HepG2 (cell line): Measurements from ENCODE around the gene HAUS5. TPM values are rescaled to one million over a fixed set of nuclear protein-coding genes. Genes with fewer than 3 reads are reported as not detected.

ENCODE experiments used
- ARID2 ChIP-seq: sonication (generic); formaldehyde crosslinking; IDR thresholded peaks from 2 replicates; pipeline ENCODE4 v1.8.1; 2022; ENCODE audit warnings: mild to moderate bottlenecking, missing genetic modification reagents, borderline replicate concordance
- BCL6 ChIP-seq: IDR thresholded peaks from 2 replicates; pipeline ENCODE4 v1.6.1; 2016; ENCODE audit warnings: missing genetic modification reagents, missing compliant biosample characterization
- ISX ChIP-seq: sonication (generic); formaldehyde crosslinking; conservative IDR thresholded peaks from 2 replicates; pipeline ENCODE4 v1.5.0; 2020; ENCODE audit warnings: missing genetic modification reagents
- KAT8 ChIP-seq: IDR thresholded peaks from 2 replicates; pipeline ENCODE4 v1.6.1; 2016; ENCODE audit warnings: missing genetic modification reagents, missing compliant biosample characterization
- LCORL ChIP-seq, 2 experiments: fragments of 450-650 bp in 1 of 2; sonication (generic) in 1 of 2; formaldehyde crosslinking in 1 of 2; IDR thresholded peaks; 2 replicates each; pipeline versions ENCODE4 v1.5.0 to v1.6.1; 2017 to 2020; ENCODE audit warnings: antibody characterized with exemption in 1 of 2, missing genetic modification reagents in 1 of 2
- RFXAP ChIP-seq: sonication (generic); formaldehyde crosslinking; IDR thresholded peaks from 2 replicates; pipeline ENCODE4 v1.4.0; 2020; ENCODE audit warnings: missing genetic modification reagents, borderline replicate concordance
- SAP130 ChIP-seq: IDR thresholded peaks from 2 replicates; pipeline ENCODE4 v1.6.1; 2016; ENCODE audit warnings: low read depth
- SRSF1 ChIP-seq: fragments of 200-400 bp; formaldehyde crosslinking; optimal IDR thresholded peaks from 2 replicates; pipeline ENCODE3; 2017; ENCODE audit warnings: mild to moderate bottlenecking, low read depth, low read length, moderate library complexity
- TCF7L2 ChIP-seq: IDR thresholded peaks from 2 replicates; pipeline ENCODE4 v1.6.1; 2011; ENCODE audit warnings: mild to moderate bottlenecking, low read depth, low read length, moderate library complexity
- ZFP91 ChIP-seq: sonication (generic); formaldehyde crosslinking; IDR thresholded peaks from 2 replicates; pipeline ENCODE4 v1.9.0; 2022; ENCODE audit warnings: missing genetic modification reagents, mild to moderate bottlenecking, borderline replicate concordance
- ZNF234 ChIP-seq: sonication (generic); formaldehyde crosslinking; conservative IDR thresholded peaks from 2 replicates; pipeline ENCODE4 v1.5.1; 2020; ENCODE audit warnings: mild to moderate bottlenecking, missing genetic modification reagents
- ZNF350 ChIP-seq: sonication (generic); formaldehyde crosslinking; IDR thresholded peaks from 2 replicates; pipeline ENCODE4 v1.4.0; 2020; ENCODE audit warnings: mild to moderate bottlenecking, low read depth, missing genetic modification reagents, borderline replicate concordance
- ZNF510 ChIP-seq: sonication (generic); formaldehyde crosslinking; IDR thresholded peaks from 2 replicates; pipeline ENCODE4 v1.4.0; 2020; ENCODE audit warnings: low read depth, mild to moderate bottlenecking, missing genetic modification reagents
- ZNF547 ChIP-seq: sonication (generic); formaldehyde crosslinking; IDR thresholded peaks from 2 replicates; pipeline ENCODE4 v1.5.1; 2020; ENCODE audit warnings: mild to moderate bottlenecking, missing genetic modification reagents
- polyA plus RNA-seq, 8 experiments: library from polyadenylated mRNA; depleted of rRNA in 3 of 8; stranded (reverse) in 7 of 8; unstranded in 1 of 8; fragments of >200 nt; fragmentation: Illumina TruSeq in 4 of 8; extraction: Trizol in 4 of 8; gene quantifications; 2 replicates each; pipeline versions ENCODE4 v1.2.1 to v1.2.3, GENCODE V29; 2011 to 2016; ENCODE audit warnings: low read depth in 4 of 8, missing spikeins in 1 of 8, mixed read lengths in 1 of 8; ENCODE audit not compliant: insufficient read depth in 1 of 8
- total RNA-seq, 5 experiments: library from RNA; depleted of rRNA; stranded (reverse); fragments of >200 nt; fragmentation: Illumina TruSeq; extraction: Trizol; gene quantifications; 2 replicates each; pipeline ENCODE4 v1.2.3, GENCODE V29; 2016; ENCODE audit warnings: low read depth in 1 of 5
- TF ChIP-seq, protein P1 (sequence below): IDR thresholded peaks from 2 replicates; pipeline ENCODE4 v1.6.1; 2016
- TF ChIP-seq, protein P2 (sequence below): sonication (generic); formaldehyde crosslinking; IDR thresholded peaks from 2 replicates; pipeline ENCODE4 v1.4.0; 2020; ENCODE audit warnings: mild to moderate bottlenecking, low read depth, missing genetic modification reagents
- TF ChIP-seq, protein P3 (sequence below): IDR thresholded peaks from 2 replicates; pipeline ENCODE4 v1.6.1; 2012; ENCODE audit warnings: inconsistent platforms
- TF ChIP-seq, protein P4 (sequence below): sonication (generic); formaldehyde crosslinking; IDR thresholded peaks from 2 replicates; pipeline ENCODE4 v1.4.0; 2020; ENCODE audit warnings: missing genetic modification reagents, borderline replicate concordance
- TF ChIP-seq, protein P5 (sequence below): sonication (generic); formaldehyde crosslinking; IDR thresholded peaks from 2 replicates; pipeline ENCODE4 v1.4.0; 2020; ENCODE audit warnings: missing genetic modification reagents; ENCODE audit errors: not compliant biosample characterization
- TF ChIP-seq, protein P6 (sequence below): sonication (generic); formaldehyde crosslinking; IDR thresholded peaks from 2 replicates; pipeline ENCODE4 v1.9.0; 2021; ENCODE audit warnings: missing genetic modification reagents, borderline replicate concordance

HAUS5 gene
- total and polyA plus RNA-seq, 2 of the 13 experiments (the other 11 are each of a cell fraction or from before 2014, with no cell fraction given), result 10.3 to 17.7 TPM

GRCh38 chr19:35569281-35569781, 43.2 kb upstream of the HAUS5 start (continued):
- TF ChIP-seq ZNF350 (CRISPR knock-in tag) (peak; percentile 36; the same call in 1 of the 2 replicates), SAP130 (CRISPR knock-in tag) (peak; percentile 53), RFXAP (CRISPR knock-in tag) (peak; percentile 47; the same call in 1 of the 2 replicates), KAT8 (CRISPR knock-in tag) (peak; percentile 50; the same call in 1 of the 2 replicates), ARID2 (CRISPR knock-in tag) (no peak), SRSF1 (no peak), TCF7L2 (peak; percentile 28; the same call in 1 of the 2 replicates), LCORL (IDR thresholded peaks at IDR 0.05) (no peak), LCORL (CRISPR knock-in tag; IDR thresholded peaks at IDR 0.05) (peak; percentile 66), ISX (CRISPR knock-in tag) (no peak), ZNF510 (CRISPR knock-in tag) (no peak), ZFP91 (CRISPR knock-in tag) (peak; percentile 73), ZNF547 (CRISPR knock-in tag) (peak; percentile 52; the same call in 1 of the 2 replicates), ZNF234 (CRISPR knock-in tag) (no peak), BCL6 (CRISPR knock-in tag) (peak; percentile 86)
- TF ChIP-seq, protein P1, sequence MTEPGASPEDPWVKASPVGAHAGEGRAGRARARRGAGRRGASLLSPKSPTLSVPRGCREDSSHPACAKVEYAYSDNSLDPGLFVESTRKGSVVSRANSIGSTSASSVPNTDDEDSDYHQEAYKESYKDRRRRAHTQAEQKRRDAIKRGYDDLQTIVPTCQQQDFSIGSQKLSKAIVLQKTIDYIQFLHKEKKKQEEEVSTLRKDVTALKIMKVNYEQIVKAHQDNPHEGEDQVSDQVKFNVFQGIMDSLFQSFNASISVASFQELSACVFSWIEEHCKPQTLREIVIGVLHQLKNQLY (CRISPR knock-in tag), result peak; percentile 58; the same call in 1 of the 2 replicates
- TF ChIP-seq, protein P2, sequence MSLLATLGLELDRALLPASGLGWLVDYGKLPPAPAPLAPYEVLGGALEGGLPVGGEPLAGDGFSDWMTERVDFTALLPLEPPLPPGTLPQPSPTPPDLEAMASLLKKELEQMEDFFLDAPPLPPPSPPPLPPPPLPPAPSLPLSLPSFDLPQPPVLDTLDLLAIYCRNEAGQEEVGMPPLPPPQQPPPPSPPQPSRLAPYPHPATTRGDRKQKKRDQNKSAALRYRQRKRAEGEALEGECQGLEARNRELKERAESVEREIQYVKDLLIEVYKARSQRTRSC (CRISPR knock-in tag), result no peak
- TF ChIP-seq, protein P3, sequence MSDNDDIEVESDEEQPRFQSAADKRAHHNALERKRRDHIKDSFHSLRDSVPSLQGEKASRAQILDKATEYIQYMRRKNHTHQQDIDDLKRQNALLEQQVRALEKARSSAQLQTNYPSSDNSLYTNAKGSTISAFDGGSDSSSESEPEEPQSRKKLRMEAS, result peak; percentile 41; the same call in 1 of the 2 replicates
- TF ChIP-seq, protein P4, sequence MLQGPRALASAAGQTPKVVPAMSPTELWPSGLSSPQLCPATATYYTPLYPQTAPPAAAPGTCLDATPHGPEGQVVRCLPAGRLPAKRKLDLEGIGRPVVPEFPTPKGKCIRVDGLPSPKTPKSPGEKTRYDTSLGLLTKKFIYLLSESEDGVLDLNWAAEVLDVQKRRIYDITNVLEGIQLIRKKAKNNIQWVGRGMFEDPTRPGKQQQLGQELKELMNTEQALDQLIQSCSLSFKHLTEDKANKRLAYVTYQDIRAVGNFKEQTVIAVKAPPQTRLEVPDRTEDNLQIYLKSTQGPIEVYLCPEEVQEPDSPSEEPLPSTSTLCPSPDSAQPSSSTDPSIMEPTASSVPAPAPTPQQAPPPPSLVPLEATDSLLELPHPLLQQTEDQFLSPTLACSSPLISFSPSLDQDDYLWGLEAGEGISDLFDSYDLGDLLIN (CRISPR knock-in tag), result no peak
- TF ChIP-seq, protein P5, sequence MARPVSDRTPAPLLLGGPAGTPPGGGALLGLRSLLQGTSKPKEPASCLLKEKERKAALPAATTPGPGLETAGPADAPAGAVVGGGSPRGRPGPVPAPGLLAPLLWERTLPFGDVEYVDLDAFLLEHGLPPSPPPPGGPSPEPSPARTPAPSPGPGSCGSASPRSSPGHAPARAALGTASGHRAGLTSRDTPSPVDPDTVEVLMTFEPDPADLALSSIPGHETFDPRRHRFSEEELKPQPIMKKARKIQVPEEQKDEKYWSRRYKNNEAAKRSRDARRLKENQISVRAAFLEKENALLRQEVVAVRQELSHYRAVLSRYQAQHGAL (CRISPR knock-in tag), result no peak
- TF ChIP-seq, protein P6, sequence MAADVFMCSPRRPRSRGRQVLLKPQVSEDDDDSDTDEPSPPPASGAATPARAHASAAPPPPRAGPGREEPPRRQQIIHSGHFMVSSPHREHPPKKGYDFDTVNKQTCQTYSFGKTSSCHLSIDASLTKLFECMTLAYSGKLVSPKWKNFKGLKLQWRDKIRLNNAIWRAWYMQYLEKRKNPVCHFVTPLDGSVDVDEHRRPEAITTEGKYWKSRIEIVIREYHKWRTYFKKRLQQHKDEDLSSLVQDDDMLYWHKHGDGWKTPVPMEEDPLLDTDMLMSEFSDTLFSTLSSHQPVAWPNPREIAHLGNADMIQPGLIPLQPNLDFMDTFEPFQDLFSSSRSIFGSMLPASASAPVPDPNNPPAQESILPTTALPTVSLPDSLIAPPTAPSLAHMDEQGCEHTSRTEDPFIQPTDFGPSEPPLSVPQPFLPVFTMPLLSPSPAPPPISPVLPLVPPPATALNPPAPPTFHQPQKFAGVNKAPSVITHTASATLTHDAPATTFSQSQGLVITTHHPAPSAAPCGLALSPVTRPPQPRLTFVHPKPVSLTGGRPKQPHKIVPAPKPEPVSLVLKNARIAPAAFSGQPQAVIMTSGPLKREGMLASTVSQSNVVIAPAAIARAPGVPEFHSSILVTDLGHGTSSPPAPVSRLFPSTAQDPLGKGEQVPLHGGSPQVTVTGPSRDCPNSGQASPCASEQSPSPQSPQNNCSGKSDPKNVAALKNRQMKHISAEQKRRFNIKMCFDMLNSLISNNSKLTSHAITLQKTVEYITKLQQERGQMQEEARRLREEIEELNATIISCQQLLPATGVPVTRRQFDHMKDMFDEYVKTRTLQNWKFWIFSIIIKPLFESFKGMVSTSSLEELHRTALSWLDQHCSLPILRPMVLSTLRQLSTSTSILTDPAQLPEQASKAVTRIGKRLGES, result no peak
